Stimulated activated CD4-positive, alpha-beta T cell treated with anti-CD3 and anti-CD28 coated beads, Interleukin-4, amount 100 ng/mL, for 4 hours (primary cell): ENCODE data around the gene PCBP4.

Source experiments
- DNase-seq, 2 experiments: peaks; one replicate each; pipeline ENCODE4 v3.0.0-alpha.2; 2020

Gene PCBP4

DNA sequence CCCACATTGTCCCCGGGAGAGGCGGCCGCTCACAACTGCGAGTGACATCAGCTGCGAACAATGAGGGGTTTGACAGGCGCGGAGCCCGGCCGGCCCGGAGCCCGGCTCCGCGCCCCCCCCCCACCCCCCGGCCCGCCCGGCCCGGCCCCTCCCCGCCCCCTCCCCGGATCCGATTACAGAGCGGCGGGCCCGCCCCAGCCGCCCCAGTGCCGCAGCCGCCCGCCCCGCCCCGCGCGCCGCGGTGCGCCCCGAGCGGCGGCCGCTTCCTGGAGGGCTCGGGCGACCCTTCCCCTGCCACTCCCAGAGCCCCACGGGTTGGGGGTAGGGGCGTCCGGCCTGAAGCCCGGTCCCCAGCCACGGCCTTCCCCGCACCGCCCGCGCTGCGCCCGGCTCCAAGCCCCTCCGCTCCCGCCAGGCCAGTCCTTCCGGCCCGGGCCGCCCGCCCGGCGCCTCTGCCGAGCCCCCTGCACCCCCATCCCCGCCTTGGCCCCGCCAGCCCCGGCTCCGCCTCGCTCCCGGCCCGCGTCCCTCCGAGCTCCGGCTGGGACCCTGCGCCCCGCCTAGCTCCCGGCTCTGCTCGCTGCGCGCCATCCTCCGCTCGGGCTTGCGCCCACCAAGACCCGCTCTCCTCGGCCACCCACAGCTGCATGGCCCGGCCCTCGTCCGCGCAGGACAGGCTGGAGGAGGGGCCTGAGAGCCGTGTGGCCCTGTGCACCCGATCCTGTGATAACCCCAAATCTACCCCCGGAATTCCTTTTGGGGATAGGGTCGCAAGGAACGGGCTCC, at the start of gene PCBP4:
Gene PCBP4, minus strand, starts transcription at position 71 of the 786 bp plus-strand sequence. CDS start 6,214 bp downstream, outside the sequence.
- DNase-seq = peak; percentile 11 to 51

DNA sequence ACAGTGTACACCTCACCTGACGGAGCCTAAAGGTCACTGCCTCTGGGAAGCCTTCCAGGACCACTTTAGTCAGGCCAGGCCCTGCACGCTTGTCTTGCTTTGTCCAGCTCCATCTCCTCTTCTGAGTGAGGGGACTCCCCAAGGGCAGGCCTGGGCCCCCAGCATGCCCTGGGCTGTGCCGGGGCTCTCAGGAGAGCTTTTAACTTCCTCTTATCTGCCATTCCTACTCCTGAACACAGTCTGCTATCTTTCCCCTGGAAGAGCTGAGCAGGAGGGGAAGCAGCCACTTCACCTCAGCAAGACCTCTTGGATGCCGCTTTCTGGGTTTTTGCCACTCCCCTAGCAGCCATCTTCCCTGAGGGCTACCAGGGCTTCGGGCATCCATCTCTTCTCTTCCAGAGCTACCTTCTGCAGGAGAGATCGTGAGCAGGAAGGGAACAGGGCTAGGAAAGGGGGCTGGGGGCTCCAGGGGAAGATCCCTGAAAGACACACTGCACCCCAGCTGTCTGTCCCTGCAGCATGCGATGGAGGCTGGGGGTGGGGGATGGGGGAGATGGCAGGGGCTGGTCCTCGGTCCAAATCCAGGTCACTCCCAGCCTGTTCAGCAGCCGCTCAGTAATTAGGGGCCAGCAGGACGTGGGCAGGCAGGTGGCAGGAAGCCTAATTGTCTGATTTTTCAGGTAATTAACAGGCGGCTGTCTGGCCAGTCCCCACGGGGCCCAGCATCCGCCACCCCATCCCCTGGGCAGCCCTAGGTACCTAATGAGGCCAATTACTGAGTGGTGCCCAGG, 48.4 kb upstream of the PCBP4 start:
- DNase-seq = no peak

DNA sequence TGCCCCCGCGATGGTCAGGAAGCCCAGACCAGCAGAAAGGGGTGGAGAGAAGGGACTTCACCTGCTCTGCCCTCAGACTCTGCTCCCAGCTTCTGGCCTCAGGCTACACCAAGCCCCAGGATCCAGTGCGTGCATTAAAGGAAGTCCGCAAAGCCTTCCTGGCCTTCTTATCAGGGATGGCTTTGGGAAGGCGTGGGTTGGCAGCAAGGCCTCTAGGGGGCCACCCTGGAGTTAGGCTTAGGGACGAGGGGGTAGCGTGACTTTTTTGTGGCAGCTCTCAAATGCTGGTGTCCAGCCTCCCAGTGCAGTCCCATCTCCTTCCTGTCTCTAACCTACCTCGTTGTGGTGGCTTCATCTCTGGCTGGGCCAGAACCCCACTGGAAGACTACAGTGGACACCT, 47.4 kb upstream of the PCBP4 start:
- DNase-seq = no peak

DNA sequence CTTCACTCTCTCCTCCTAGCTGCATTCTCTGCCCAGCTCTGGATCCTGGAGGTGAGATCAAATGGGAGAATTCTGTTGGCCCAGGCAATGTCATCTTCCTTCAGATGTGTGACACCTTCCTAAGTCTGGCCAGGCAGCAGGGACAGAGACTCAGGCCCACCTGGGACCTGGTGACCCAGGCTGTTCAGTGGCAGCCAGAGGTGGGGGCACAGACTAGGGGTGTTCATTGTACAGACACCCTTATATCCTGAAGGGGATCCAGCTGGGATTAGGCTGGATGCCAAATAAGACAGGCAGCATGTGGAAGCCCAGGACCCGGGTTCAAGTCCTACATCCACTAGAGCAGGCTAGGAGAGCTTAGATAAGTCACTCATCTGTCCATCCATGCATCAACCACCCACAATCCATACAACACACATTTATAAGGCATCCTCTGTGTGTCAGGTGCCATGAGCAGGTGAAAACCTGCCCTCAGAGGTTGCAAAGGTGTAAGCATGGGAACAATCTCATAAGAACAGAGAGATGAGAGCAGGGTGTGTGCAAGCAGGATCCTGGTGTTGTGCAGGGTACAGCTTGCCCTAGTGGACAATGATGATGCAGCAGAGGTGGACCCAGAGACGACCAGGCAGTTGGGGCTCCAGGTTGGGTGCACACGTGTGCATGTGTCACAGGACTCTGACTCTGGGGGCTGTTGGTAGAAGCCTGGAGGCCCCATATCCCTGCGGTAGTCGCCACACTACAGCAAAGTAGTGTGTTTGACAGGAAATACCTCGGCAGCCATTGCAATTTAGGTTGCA, 46.7 kb upstream of the PCBP4 start:
- DNase-seq = no peak

DNA sequence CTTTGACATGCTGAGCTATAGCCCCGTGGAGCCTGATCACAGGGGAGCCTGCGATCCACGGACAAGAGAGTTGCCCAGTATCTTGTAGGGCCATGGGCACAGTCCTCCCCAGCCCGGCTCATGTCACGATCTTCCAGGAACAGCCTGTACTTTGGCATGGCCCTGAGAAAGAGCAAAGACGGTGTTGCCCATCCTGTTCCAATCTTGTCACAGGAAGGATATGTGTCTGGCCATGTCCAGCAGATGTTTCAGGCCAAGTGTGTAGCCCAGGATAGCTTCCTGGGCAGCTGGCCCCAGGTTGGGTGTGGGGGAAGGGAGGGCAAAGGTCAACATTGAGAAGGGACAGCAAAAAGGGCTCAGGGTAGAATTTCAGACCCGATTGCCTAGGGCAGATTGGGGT, 45.4 kb upstream of the PCBP4 start:
- no peak for DNase-seq

DNA sequence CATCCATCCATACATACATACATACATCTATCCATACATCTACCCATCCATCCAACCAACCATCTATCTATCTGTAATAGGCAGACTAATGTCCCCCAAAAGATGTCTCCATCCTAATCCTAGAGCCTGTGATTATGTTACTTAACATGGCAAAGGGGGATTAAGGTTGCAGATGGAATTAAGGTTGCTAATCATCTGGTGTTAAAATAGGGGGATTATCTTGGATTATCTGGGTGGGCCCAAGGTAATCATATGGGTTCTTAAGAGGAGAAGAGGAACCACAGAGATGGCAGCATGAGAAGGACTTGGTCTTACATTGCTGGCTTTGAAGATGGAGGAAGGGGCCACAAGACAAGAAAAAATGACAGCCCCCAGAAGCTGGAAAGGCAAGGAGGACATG, 43.2 kb upstream of the PCBP4 start:
- no peak for DNase-seq

DNA sequence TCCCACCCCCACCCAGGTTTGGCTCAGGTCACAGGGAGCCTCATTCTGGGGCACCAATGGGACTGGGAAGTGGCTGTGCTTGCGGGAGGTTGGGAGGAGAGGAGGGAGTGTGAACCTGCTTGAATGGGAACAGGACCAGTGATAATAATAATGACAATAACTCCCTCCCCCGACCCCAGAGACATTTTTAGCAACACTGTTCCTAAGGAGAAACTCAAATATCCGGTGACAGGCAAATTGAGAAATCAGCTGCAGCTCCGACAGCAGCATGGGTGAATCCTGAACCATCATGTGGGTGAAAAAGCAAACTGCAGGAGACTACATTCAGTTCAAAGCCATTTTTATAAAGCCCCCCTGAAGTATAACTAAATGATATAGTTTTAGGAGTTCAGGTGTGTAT, 40.0 kb upstream of the PCBP4 start:
- no peak for DNase-seq

DNA sequence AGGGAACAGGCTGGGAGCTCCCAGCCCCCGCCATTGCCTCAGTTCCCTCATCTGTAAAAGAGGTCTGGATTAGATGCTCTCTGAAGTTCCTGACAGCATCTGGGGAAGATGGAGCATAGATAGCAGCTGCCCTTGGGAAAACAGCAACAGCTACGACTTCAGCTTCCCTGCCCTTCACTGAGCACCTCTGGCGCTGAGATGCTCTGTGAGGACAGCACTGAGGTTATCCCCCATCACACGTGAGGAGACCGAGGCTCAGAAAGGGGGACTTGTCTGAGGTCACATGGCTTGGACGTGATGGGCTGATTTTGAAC, 39.5 kb upstream of the PCBP4 start:
- no peak for DNase-seq

DNA sequence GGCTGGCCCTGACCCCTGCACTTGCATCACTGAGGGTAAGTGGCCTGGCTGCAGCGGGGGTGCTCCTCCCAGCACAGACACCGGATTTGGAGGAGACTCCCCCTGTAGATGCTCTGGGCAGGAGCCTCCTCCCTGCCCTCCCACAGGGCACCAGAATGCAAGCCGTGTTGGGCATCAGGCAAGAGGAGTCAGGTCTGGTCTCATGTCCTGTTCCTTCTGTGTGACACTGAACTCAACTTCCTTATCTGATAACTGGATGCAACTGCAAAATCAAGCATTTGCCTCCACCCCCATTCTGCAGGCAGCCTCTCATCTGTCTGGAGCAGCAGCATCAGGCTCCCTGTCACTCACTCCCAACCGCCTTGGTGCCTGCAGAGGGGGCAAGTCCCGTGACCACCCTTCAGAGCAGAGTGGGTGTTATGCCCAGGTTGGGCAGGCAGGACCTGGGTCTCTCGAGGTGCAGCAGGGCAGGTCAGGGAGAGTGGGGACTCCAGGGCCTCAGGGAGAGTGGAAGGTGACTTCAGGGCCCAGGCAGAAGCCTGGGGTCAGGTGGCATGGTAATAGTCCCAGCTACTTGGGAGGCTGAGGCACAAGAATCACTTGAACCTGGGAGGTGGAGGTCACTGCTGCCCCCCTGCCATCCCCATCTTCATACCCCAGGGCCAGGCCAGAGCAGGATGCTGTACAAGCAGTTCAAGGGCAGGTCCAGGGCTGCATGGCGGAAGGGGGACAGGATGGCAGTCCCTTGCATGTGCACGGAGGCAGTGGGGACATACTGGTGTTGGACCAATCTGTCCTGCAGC, 39.0 kb upstream of the PCBP4 start:
- no peak for DNase-seq

DNA sequence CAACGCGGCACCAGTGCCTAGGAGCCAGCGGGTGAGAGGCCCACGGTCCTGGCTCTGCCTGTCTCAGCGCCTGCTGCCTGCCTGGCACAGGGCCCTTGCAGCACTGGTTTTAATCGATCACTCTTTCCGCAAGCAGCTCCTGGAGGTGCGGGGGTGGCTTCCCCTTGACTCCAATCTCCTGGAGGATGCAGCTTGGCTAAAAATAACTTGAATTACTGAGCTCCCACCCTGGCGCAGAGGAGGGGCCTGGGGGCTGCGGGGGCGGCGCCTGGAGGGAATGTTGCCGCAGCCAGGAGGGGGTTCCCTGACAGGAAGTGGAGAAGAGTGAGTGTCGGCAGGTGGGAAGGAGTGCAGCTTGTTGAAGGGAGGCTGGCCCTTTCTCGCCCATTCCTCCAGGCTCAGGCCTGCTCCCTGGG, 38.3 kb upstream of the PCBP4 start:
- no peak for DNase-seq

DNA sequence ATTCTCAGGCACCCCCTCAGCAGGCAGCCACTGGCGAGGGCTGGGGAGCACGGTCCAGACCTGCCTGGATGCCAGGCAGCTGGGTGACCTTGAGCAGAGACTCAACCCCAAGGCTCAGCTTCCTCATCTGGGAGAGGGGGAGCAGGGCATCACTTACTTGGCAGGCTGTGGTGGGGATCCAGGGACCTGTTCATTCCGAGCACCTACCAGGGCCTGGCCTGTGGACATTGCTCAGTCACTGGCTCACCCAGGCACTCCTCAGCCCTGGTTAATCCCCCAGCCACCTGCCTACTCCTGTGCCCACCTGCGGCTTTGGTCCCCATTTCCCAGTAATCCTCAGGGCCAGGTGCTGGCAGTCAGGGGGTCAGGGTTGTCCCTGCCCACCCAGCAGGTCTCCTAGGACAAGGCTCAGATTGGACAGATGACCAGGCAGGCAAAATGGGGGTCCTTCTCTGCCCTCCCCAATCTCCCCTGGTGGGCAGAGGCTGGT, 37.7 kb upstream of the PCBP4 start:
- no peak for DNase-seq

DNA sequence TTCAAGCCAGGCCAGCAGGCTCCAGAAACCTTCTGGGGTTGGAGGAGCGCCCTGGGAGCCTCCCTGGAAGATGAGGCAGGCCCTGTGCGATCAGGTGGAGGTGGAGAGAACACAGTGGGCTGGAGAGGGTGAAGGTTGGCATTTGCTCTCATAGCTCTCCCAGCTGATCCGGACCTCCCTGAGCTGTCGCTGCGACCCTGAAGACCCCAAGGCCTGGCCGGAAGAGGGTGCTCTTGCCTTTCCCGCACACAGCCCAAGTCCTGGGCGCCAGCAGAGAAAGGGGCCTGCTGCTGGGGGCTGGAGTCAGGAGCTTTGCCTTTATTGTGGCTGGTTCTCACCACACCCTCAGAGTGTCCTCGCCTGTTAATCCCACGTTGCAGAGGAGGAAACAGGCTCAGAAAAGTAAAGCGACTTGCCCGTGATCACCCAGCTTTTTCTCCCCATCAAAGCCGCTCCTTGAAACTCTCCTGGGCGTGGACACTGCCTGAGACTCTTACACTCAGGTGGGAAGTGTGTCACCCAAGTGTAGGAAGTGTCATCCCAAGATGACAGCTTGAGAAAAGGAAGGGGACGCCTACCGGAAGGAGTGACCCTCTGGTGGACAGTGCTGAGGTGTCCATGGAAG, 37.0 kb upstream of the PCBP4 start:
- DNase-seq = no peak

DNA sequence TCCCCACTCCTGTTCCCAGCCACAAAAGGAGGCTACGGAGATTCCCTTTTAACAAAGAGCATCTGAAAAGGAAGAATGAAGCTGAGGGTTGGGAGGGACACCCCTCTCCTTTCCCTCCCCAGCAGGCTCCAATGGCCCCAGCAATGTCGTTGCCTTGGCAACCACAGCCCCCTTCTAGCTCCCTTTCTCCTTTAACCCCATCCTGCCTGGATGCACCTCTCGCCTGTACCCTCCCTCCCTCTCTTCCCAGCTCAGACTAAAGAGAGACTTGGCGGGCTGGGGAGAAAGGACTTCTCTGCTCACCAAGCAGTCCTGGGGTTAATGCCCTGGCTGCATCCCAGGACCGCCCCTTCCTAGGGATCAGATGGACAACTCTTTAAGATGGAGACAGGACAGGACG, 35.5 kb upstream of the PCBP4 start:
- DNase-seq = no peak

DNA sequence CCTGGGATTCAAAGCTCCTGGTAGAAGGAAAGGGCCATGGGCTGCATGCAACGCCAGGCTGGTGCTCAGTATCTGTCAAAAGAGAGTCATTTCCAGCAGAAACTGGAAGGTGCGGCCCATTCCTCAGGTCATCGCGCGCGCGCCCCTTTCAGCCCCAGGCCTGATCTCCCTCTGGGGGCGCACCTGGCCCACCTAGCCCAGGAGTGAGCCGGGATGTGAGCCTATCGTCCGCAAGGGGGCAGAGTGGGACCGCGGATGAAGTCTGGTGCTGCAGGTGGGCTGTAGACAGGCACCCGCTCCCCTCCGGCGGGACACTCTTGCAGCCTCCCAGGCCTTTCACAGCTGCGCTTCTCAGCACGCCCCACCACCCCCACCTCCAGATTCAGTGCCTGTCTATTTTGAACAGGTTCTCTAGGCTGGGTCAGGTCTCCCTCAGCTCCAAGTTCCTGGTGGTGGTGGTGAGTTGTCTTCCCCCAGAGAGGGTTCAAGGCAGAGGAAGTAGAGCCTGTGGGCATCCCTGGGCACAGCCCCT, 34.3 kb upstream of the PCBP4 start:
- DNase-seq = peak; percentile 76 to 80

DNA sequence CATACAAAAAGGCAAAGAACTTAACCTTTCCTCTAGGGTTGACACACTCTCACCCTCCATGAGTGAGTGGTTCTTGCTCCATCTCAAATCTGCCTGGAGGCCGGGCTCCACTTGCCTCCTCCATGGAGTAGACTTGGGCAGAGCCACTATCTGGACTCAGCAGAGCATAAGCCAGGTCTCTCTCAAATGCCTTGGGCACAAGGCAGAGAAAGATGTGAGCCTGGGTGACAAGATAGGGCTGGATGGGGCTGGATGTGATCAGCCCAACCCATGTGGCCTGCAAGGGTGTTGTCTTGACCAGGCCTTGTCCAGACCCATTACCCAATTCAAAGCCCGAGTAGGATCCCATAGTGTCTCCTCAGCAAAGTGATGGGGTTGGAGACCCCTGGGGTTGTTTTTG, 32.6 kb upstream of the PCBP4 start:
- no peak for DNase-seq

DNA sequence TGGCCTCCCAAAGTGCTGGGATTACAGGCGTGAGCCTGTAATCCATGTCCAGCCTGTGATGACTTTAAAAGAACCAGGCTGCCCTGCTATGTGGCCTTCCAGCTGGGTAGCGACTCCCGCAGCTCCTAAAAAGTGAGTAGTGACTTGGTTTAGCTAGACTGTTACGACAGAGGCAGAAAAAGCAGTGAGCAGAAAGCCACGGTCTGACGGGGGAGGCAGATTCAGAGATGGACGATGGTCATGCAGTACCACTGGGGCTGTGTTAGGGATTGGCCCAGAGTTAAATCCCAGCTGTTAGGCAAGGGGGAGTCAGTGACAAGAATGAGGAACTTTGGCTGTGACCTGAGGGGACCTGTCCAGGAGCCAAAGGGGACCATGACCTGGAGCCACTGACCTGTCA, 31.5 kb upstream of the PCBP4 start:
- DNase-seq = no peak

DNA sequence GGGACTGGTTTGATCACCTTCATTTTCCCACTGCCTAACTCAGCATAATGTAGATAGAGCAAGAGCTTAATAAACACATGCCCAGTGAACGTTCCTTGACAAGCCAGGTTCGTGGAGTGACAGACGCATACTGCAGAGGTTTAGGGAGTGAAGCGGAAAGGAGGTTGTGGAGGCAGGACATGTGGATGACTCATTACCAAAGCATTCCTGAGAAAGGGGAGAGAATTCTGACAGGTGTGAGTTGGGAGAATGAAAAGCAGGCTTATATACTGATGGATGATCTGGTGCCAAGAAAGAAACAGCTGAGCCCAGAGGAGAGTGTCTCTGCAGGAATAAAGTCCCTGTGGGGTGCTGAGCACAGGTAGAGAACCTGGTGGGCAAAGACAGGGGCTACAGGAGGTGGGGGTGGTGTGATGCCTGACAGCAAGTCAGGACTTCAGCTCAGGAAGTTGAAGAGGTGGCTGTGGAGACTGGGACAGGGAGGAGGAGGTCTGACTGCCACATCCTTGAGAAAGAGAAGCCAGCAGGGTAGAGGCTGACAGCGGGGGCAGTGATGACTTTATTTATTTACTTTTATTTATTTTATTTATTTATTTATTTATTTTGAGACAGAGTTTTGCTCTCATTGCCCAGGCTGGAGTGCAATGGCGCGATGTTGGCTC, 30.8 kb upstream of the PCBP4 start:
- DNase-seq = no peak

DNA sequence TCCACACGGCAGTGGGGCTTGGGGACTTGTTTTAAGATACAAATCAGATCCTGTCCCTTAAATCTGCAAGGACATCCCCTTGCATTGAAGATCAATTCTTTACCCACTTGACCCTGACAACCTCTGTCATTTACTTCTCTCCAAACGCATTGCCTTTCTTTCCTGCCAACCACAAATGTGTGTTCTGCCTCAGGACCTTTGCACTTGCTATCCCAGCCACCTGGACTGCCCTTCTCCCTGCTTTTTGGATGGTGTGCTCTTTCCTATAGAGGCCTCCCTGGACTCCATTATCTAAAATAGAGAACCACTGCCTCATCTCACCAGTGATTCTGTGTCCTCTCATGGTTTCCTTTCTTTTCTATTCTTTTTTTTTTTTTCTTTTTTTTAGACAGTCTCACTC, 29.9 kb upstream of the PCBP4 start:
- DNase-seq = no peak

DNA sequence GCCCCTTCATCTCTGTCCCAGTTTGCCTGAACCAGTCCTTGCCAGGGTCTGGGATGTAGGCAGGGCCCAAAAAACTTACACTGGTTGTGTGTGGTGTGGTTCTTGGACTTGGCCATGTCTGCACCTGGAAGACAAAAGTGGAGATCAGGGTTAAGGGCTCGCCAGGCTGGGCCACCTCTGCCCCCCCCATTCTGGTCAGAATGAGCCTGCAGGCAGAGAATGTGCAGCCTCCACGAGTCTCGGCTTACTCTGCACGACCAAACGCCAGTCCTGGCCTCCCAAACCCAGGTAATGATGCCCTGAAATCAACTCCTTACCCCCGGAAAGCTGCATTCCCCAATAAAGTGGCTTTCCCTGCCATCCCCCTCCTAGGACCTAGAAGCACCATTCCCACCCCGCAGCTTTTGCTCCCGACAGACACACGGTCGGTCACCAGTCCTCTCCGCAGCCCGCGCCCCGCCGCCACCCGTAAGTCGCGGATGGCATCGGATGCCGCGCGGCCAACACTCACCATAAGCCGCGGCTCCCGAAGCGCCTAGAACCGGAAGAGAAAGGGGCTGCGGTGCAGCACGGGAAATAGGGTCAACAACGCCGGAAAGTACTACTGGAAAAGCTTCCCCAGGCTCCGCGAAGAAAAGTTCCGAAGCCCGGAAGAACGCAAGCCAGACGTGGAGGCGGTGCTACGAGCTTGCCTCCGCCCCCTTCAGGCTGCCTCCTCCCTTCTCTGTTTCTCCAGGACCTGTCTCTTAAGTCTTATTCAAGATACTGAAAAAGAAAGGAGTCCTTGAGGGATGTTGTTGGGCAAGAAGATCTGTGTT, 28.3 kb upstream of the PCBP4 start, which contains the start of gene RPL29:
Gene RPL29, minus strand, starts transcription at position 550 of the 818 bp plus-strand sequence. Its CDS starts 434 bp downstream, at position 116.
- peak; percentile 85 to 92 for DNase-seq

DNA sequence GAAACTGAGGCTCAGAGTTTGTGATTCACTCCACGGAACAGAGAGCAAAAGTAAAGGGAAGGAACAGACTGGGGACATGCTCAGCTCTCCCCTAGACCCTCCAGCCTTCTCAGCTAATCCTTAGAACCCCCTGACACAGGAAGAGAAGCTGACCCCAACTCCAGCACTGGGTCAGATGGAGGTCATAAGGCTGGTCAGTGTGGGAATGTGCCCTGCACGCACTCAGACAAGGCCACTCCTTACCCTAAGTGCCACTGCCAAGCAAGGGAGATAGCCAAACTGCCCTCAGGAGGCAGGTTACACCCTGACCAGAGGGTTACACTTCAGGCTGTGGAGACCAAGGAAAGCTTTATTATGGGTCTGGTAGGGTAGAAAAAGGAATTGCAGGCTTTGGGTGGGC, 27.3 kb upstream of the PCBP4 start:
- no peak for DNase-seq
